CD4-positive, alpha-beta T cell treated with Interleukin-21 for 1 hour (primary cell): ENCODE results near the gene RNF8.
"Not testable (repeated sequence)": the region's sequence is repeated elsewhere in the genome, so short reads cannot be mapped to it uniquely, and the experiment has no call there.

Experiments used
- DNase-seq: peaks from one replicate; pipeline ENCODE4 v3.0.0-alpha.2; 2020

The RNF8 gene

DNA sequence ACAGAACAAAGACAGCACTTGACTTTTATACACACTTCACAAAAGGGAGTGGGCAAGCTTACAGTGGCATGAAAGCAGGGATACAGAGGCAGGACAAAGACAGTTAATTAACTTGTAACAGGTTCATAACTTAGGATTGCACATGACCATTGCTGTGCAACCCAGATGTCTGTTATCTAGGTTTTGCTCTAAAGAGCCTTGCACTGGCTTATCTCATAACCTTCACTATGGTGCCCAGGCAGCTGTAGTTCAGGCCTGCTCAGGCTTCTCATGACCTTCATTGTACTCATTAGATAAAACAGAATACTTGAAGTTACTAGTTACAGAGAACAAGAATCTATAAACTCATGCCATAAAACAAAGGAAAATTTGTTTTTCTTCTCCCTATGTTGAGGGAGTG, 47.9 kb downstream of the RNF8 start:
- not testable (repeated sequence) for DNase-seq

DNA sequence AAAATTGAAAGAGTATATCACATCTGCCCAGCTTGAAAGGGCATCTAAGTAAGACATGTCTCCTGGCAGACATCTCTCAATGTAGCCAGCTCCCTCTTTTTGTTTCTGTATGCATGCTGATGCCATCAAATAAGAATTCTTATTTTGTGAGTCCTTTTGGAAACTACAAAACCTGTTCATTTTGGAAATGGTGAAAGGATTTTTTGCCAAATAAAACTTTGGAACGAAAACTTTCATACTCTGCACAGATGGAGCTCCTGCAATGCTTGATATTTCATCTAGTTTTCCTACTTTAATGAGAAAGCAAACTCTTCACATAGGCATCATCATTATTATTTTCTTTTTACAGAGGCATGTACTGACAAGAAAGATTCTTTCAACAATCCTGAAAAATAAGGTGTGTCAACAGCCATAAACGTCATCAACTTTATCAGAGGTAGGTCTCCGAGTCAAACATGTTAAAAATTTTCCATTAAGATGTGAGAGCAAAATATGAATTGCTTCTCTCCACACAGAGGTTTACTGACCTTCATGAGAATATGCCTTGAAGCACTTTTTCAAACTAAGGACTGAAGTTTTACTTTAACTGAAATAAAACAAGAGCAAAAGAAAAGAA, 53.1 kb downstream of the RNF8 start:
- no peak for DNase-seq

DNA sequence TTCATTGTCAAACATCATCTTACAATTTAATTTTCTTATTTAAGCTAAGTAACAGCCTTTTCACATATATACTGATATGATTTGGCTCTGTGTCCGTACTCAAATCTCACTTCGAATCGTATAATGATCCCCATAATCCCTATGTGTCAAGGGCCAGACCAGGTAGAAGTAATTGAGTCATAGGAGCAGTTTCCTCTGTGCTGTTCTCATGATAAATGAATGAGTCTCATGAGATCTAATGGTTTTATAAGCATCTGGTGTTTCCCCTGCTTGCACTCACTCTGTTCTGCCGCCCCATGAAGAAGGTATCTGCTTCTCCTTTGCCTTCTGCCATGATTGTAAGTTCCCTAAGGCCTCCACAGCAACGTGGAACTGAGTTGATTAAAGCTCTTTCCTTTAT, 54.2 kb downstream of the RNF8 start:
- no peak for DNase-seq

DNA sequence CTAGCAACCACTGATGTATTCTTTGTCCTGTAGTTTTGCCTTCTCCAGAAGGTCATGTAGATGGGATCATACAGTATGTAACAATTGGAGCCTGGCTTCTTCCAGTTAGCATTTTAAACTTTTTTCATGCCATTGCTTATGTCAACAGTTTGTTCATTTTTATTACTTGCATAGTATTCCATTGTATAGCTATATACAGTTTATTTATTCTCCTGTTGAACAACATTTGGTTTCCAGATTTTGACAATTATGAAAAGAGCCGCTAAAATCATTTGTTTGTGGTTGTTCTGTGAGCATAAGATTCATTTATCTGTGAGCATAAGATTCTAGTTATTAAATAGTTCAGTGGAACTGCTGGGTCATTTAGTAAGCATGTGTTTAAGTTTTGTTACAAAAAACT, 55.7 kb downstream of the RNF8 start:
- no peak for DNase-seq

DNA sequence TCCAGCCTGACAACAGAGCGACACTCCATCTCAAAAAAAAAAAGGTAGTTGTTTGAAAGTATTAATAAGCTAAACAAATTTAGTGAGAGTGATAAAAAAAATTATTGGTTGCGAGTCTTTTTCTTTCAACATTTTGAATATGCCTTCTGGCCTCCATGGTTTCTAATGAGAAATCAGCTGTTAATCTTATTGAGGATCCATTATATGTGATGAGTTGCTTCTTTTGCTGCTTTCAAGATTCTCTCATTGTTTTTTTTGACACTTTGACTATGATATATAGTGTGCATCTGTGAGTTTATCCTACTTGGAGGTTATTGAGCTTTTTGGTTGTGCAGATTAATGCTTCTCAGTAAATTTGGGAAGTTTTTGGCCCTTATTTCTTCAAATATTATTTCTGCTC, 63.6 kb downstream of the RNF8 start:
- DNase-seq, result no peak

DNA sequence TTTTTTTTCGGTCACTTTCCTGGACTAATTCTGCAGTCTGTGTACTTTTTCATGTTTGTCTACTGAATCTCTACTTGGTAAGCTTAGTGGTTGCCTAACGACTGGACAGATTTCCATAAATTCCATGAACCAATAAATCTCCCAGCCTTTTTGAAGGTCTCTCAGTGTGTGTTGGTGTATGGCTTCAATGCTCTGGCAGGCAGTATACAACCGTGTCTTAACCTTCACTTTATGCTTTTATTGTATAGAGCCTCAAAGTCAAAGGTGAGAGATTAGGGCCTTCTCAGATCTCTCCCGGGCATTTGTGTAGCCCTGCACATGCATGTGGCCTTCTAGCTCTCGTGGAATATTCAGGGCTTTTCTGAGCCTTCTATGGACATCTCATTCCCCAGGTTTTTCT, 64.9 kb downstream of the RNF8 start:
- DNase-seq, result no peak

DNA sequence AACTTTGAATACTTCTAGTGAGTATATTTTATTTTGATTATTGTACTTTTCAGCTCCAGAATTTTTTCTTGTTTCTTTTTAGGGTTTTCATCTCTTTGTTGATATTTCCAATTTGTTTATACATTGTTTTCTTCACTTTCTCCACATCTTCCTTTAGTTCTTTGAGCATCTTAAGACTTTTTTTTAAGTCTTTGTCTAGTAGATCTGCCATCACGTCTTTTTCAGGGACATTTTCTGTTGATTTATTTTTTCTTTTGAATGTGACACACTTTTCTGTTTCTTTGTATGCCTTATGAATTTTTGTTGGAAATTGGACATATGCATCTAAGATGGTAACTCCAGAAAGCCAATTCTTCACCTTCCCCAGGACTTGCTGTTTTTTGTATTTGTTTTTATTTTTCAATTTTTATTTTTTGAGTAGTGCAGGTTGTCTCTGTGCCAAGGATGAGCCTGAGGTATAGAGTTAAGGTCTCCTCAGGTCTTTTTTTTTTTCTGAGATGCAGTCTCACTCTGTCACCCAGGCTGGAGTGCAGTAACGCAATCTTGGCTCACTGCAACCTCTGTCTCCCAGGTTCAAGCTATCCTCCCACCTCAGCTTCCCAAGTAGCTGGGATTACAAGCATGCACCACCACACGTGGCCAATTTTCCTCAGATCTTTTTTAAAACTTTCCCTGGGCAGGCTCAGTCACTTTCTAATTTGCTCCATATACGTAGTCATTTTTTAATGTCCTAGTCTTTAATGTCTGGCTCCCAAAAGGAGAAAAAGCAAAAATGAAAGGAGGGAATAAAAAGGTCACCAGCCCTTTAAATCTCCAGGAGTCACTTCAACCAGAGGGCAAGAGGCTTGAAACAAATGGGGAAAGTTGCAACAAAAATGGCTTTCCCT, 72.5 kb downstream of the RNF8 start:
- no peak for DNase-seq

DNA sequence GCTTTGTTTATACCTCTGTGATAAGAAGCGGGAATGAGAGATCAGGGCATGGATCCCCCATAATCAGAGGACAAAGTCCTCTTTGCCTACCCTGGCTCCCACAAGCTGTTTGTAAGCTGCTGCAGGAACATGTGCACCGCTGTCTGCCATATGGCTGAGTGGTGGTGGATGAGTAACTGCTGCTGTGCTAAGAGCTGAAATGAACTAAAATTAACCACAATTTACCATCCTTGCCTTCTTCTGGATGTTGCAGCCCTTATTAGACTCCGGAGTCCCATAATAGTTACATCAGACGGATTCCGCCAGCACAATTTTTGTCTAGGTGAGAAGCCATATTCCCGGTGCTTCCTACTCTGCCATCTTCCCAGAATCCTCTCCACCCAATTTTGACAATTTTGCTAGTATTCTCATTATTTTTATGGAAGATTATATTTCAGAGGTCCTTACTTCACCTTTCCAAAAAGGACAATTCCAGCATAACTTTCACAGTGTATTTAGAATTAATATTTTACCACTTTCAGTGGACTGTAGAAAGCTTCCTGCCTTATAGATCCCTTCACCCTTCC, 73.2 kb downstream of the RNF8 start:
- DNase-seq, result no peak

DNA sequence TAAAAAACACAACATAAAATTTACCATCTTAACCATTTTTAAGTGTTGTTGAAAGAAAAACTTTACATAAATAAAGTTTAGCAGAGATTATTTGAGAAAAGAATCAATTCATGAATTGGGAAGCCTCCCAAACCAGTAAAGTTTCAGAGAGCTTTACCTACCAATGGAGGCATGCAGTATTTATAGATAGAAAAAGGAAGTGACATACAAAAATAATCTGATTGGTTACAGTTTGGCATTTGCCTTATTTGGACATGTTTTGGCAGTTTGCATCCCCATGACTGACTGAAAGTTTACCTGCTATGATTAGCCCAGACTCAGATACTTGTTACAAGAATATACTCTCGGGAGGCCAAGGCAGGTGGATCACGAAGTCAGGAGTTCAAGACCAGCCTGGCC, 75.6 kb downstream of the RNF8 start:
- no peak for DNase-seq

DNA sequence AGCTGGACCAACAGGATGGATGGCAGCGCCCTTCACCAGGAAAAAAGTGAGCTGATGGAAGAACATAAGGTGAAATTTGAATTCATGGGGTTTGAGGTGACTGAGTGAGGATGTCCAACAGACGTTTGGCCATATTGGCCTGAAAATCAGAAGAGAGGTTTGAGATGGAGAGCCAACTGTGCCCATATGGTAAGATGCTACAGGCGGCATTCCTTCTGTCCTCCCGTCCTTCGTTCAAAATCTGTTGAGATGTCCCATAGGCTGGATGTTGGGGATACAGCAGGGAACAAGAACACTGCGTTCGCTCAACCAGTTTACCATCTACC, 78.8 kb downstream of the RNF8 start:
- DNase-seq, result no peak

DNA sequence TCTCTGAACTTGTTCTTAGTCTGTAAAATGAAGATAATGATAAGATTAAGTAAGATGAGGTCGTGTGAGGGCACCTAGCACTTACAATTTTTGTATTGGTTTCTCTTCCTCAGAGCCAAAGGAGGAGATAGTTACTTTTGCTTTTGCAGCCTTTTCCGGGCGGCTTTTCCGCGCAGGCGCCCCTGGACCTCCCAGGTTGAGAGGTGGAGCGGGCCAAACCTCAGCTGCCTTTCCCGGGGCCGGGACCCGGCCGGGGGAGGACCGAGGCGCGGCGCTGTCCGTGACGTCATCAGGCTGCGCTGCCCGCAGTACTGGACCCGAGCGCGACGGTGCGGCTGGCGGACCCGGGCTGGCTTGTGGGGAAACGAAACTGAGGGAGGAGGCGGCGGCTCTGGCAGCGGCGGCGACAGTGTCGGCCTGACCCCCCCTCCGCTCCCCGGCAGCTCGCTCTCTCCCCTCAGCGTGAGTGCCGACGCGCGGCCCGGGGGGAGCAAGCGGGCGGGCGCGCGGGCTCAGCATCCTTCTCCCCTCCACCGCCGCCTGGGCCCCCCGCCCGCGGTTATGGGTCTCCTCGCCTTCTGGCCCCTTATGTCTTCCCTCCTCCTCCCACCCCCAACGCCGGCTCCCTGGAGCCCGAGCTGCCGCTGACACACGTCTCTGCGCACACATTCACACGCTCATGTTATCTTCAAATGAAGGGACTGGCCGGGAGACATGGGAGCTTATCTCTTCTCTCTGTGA, 79.3 kb downstream of the RNF8 start, which contains the start of gene CMTR1:
Gene CMTR1 (plus strand): TSS at position 306 of the 741 bp plus-strand sequence. CDS start 2,409 bp downstream, outside the sequence.
- DNase-seq, result peak; percentile 98

DNA sequence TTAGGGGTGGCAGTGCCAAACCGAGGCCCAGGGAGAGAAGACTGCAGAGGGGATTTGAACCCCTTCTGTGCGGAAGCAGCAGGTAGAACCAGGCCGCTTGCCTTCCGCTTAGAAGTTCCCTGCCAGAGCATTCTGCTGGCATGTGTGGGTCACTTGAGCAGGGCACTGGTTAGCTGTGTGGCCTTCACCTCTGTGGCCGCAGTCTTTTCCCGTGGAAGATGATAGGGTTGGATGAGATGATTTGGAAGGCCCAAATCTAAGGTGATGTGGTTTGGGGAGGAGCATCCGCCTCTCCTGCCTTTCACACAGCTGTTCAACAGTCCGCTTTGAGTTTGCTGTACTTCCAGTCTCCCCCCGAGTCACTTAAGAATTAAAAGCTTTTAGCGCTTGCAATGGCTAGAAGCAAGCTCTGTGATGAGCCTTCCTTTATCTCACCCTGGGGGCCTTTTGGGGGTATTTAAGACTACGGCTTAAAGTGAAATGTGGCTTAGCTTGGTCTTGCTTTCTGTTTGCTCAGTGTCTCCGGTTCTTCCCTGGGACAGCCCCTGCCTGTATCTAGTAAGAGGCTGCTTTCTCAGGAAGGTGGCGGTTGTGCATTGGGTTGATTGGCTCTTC, 80.0 kb downstream of the RNF8 start:
- peak; percentile 47 for DNase-seq

DNA sequence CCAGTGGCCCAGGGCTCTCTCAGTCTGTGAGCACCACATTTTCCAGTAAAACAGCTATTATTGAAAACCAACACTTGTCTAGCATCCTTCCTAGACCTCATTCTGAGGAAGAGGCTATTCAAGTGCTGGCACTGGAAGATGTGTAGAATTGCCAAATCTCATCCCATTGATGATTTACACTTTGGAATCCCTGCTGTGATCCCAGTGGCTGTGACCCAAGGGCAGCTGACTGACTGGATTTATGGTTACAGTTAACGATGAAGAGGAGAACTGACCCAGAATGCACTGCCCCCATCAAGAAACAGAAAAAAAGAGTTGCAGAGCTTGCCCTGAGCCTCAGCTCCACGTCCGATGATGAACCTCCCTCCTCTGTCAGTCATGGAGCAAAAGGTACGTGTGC, 81.6 kb downstream of the RNF8 start:
- DNase-seq, result no peak

DNA sequence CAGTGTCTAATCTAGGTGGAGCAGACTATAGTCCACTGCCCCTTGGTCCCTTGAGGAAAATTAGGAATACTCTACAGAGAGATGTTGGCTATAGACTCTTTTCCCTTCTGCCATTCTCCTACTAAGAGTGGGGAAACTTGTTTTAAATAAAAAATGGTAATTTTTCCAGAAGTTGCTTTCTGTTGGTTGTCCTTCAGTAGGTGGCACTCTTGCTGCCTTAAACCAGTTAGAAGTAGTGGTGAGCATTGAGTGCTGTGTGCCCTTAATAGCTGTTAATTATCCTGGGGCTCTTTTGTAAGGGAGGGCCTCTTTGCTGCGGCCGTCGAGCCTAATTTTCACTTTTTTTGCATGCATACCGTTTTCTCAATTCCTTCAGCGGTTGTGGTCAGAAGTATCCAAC, 82.0 kb downstream of the RNF8 start:
- no peak for DNase-seq

DNA sequence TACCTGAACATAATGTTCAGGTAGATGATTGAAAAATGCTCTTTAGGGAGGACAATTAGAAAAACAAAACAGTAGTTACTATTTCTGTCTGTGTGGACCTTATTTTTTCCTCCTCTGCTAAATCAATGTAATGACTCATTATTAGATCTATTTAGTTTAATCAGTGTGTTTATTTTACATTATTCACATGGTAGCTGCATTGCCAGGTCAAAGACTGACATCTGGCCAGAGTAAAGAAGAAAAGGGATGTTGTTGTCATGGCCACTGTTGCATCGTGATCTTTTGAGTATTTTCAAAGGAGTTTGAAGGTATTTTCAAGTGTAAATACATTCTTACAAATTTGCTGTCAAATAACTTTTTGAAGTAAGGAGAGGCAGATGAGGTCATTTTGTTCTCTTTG, 85.1 kb downstream of the RNF8 start:
- DNase-seq, result no peak

DNA sequence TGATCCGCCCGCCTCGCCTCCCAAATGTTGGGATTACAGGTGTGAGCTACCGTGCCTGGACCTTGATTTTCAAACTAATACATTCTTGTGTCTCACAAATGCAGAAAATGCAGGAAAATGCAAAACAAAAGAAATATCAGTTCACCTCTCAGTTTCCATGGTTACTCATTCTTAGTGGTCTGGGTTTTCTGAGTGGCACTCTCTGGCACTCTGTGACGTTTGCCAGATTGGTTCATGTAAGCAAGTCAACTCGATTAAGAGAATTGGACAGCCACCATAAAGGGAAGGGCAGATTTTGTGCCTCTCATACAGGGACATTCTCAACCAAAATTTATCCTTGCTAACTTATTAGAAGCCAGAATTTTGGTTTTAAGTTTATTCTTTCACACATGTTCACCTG, 87.9 kb downstream of the RNF8 start:
- DNase-seq, result no peak

DNA sequence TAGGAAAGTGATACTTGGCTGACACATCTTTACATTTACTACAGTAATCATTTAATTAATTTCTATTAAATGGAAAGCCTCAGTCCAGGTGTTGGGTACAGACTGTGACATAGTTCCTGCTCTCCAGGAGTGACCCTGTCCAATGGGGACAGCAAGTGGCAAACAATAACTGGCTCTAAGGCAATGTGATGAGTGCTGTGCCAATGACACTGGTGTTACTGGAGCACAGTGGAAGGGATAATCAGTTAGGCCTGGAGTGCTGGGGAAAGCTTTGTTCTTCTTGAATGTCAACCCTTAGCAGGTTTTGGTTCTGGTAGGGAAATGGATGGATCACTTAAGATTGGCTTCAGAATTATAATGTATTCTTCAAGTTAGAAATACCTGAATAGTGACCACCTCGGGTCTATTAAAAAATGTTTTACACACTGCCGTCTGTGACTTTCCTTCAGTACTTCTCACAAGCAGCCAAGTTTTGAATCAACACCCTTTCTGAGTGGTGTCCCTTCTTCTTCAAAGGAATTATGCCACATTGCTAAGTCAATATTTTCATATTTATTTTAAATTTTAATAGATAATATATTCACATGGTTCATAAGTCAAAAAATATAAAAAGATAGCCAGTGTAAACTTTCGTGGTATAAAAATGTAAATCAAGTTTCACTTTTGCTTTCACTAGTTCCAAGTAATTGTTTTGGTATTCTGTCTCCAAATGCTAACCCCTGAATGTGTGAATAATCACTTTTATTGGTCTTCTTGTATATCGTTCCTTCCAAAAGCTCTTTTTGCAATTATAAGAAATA, 88.8 kb downstream of the RNF8 start:
- peak; percentile 21 for DNase-seq

DNA sequence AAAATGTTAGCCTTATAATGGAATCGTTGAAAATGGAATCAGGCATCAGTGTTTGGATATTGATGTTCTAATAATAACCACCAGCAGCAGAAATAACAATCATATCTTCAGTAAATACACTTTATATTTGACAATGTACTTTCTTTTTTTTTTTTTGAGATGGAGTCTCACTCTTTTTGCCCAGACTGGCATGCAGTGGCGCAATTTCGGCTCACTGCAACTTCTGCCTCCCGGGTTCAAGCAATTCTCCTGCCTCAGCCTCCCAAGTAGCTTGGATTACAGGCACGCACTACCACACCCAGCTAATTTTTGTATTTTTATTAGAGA, 89.4 kb downstream of the RNF8 start:
- not testable (repeated sequence) for DNase-seq
